Dendritic cell treated with granulocyte-macrophage colony-stimulating factor and Interleukin-4, amounts not matched to agents 40 ng/mL and 50 ng/mL, for 4 days (primary cell): ENCODE measurements around the gene CEMIP.

Experiments used
- H3K27ac Mint-ChIP-seq: one replicate; pipeline ENCODE4 v1.8.0; 2022; ENCODE audit warnings: mild to moderate bottlenecking, mixed read lengths
- H3K27me3 Mint-ChIP-seq: one replicate; pipeline ENCODE4 v1.8.0; 2022; ENCODE audit warnings: mild to moderate bottlenecking, mixed read lengths
- H3K36me3 Mint-ChIP-seq: one replicate; pipeline ENCODE4 v1.8.0; 2022; ENCODE audit warnings: low read depth, mixed read lengths
- H3K4me1 Mint-ChIP-seq: one replicate; pipeline ENCODE4 v1.8.0; 2022; ENCODE audit warnings: low read depth, mixed read lengths
- H3K4me3 Mint-ChIP-seq: one replicate; pipeline ENCODE4 v1.8.0; 2022; ENCODE audit warnings: mild to moderate bottlenecking, moderate library complexity, mixed read lengths
- H3K9me3 Mint-ChIP-seq: one replicate; pipeline ENCODE4 v1.8.0; 2022; ENCODE audit warnings: mixed read lengths
- intact Hi-C: fragments of 100-400 bp; cut with micrococcal nuclease; formaldehyde crosslinking; loops from one replicate; pipeline ENCODE4 v1.15.0; 2022

Gene CEMIP

DNA sequence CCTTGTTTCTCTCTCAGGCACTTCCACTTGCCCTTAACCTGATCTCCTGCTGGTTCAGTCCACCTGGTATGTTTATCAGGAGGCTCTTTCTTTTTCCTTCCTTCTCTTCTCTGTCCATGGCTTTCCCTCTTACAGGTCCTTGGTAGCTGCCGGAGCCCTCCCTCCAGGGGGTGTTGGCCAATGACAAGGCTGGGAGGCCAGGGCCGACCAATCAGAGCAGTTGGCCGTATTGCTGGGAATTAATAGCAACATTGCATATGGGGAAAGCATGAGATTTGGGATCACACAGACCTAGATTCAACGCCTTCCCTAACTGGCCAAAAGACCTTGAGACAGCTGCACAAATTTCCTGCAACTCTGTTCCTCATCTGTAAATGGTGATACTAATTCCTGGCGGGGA, 62.4 kb downstream of the CEMIP start:
- Mint-ChIP-seq H3K27ac (no peak overlapping the region), H3K9me3 (no peaks in the 10 kb centered on the region), H3K27me3 (peaks cover under 1% of the 10 kb centered on the region), H3K4me3 (no peak overlapping the region), H3K4me1 (no peaks in the 10 kb centered on the region), H3K36me3 (no peaks in the 10 kb centered on the region)
- intact Hi-C loops, result no loop called here

DNA sequence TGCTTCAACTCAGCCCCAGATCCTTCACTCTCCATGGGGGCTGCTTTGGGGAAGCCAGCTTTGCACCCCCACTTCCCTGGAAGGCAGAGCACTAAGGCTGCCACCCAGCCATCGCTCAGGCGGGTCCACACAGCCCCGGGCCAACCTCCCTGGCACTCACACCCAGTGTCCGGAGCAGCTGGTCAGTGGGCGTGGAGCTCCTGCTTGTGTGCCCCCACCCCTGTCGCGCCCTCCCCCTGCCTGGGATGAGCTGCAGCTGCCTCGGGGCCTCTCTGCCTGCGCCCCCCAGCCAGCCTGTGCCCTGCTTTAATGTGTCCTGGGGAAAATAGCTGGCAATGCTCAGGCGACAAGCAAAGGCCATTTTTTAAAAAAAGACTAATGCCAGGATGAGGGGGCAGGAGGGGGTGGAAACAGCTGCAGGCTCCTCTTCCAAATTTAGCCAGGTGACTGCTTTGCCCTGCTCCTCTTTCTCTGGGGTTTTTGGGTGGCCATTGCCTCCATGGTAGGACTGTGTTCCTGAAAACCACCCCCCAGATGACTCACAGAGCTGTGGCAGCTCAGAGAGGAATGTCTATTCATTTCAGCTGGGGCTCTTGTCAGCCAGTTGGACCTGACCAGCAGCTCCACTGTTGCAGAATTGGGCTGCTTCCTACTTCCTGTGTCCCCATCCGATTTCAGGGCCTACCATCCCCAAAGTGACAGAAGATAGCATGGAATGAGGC, 65.0 kb downstream of the CEMIP start:
- peaks cover 4% of the 10 kb centered on the region for H3K27me3 Mint-ChIP-seq
- H3K9me3 Mint-ChIP-seq, result no peaks in the 10 kb centered on the region
- no peak overlapping the region for H3K4me3 Mint-ChIP-seq
- no peak overlapping the region for H3K27ac Mint-ChIP-seq
- H3K4me1 Mint-ChIP-seq, result peaks cover 2% of the 10 kb centered on the region
- H3K36me3 Mint-ChIP-seq, result no peaks in the 10 kb centered on the region
- intact Hi-C loops, result no loop called here

DNA sequence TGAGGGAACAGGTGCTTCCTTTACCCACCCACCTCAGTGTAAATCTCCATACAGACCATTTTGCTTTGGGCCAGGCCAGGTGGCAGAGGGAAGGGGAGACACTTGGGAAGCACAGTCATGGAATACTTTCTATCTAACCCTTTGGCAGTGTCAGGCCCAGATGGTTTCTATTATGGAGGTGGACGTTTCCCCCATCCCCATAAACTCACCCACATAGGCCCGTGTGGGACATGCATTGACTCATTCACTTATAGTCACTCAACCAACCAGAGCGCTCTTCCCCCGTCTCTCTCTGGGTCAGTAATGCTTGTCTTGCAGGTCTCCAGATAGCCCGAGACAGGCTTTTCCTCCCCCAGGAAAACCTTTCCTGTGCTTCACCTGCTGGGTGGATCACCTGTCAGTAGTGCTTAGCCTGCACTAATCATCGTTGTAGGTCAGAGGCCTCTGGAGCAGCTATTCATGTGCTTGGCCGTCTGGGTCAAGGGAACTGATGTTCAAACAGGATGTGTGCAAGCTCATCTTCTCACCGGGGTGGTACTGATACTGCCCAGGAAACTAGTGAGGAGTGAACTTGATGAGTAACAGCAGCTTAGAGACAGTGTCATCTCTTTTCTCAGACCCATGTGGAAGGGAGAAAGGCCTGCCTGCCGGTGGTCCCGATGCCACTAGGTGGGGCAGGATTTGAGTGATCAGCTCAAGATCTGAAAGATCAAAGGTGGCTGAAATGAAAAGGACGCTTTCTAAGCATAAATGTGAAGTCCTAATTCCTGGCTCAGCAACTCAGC, 67.1 kb downstream of the CEMIP start:
- H3K4me1 Mint-ChIP-seq, result peaks cover 7% of the 10 kb centered on the region
- H3K27me3 Mint-ChIP-seq, result peaks cover 7% of the 10 kb centered on the region
- no peak overlapping the region for H3K27ac Mint-ChIP-seq
- no peak overlapping the region for H3K4me3 Mint-ChIP-seq
- no peaks in the 10 kb centered on the region for H3K9me3 Mint-ChIP-seq
- H3K36me3 Mint-ChIP-seq, result no peaks in the 10 kb centered on the region
- intact Hi-C loops, result no loop called here

- H3K27ac Mint-ChIP-seq, result no peak overlapping the region
Observed at GRCh38 chr15:80849308-80849707, 70.1 kb downstream of the CEMIP start.

DNA sequence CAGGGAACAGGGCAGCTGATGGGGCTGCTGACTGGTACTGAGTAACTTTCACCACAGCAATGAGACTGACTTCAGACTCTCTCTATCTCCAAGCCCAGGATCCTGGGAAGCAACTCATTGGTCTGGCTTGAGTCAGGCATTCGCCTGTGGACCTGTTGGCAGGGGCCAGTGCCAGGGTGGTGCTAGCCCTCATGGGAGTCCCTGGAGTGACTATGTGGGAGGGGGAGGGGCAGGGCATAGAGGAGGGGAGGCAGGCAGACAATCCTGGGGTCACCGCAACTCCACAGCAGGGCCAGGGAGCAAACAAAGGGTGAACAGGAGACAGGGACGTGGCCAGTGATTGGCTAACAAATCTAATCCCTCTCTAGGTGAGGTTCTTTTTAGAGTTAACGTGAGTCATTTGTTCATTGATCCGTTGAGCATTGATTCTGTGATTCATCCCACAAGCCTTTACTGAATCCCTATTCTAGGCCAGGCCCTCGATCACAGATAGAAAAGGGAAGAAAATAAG, 71.8 kb downstream of the CEMIP start:
- Mint-ChIP-seq H3K4me3 (no peak overlapping the region), H3K9me3 (no peaks in the 10 kb centered on the region), H3K27me3 (peaks cover 10% of the 10 kb centered on the region), H3K4me1 (peaks cover 7% of the 10 kb centered on the region), H3K36me3 (no peaks in the 10 kb centered on the region), H3K27ac (no peak overlapping the region)
- intact Hi-C loops, result no loop called here

More at GRCh38 chr15:80849308-80849707, 70.1 kb downstream of the CEMIP start:
- Mint-ChIP-seq H3K4me1 (peaks cover 7% of the 10 kb centered on the region), H3K36me3 (no peaks in the 10 kb centered on the region), H3K4me3 (no peak overlapping the region), H3K9me3 (no peaks in the 10 kb centered on the region), H3K27me3 (peaks cover 10% of the 10 kb centered on the region)
- intact Hi-C loops, result no loop called here

GRCh38 chr15:80852676-80853075, 73.5 kb downstream of the CEMIP start:
- H3K27ac Mint-ChIP-seq, result no peak overlapping the region
- intact Hi-C loops, result no loop called here
- H3K27me3 Mint-ChIP-seq, result peaks cover 9% of the 10 kb centered on the region
- no peak overlapping the region for H3K4me3 Mint-ChIP-seq
- H3K9me3 Mint-ChIP-seq, result no peaks in the 10 kb centered on the region
- H3K36me3 Mint-ChIP-seq, result no peaks in the 10 kb centered on the region
- H3K4me1 Mint-ChIP-seq, result peaks cover 7% of the 10 kb centered on the region

- Mint-ChIP-seq H3K4me3 (no peak overlapping the region), H3K27ac (no peak overlapping the region), H3K4me1 (peaks cover 5% of the 10 kb centered on the region), H3K36me3 (no peaks in the 10 kb centered on the region), H3K9me3 (no peaks in the 10 kb centered on the region), H3K27me3 (peaks cover 6% of the 10 kb centered on the region)
- intact Hi-C loops, result no loop called here
Observed at GRCh38 chr15:80854104-80854503, 74.9 kb downstream of the CEMIP start.

DNA sequence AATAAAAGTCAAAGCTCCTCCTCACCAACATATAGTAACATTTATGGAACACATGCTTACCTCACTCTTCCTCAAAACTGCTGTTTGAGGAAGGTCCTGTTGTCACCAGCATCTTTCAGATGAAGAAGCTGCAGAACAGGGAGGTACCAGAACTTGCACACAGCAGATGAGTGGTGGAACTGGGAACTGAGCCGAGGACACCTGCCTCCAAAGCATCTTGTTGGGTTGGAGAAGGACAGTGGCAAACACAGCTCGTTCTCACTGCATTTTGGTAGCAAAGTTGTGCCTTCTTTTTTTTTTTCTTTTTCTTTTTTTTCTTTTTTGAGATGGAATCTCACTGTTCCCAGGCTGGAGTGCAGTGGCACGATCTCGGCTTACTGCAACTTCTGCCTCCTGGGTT, 76.0 kb downstream of the CEMIP start:
- Mint-ChIP-seq H3K36me3 (no peaks in the 10 kb centered on the region), H3K4me3 (no peak overlapping the region), H3K4me1 (no peaks in the 10 kb centered on the region), H3K9me3 (no peaks in the 10 kb centered on the region), H3K27ac (no peak overlapping the region), H3K27me3 (peaks cover 3% of the 10 kb centered on the region)
- intact Hi-C loops, result no loop called here

GRCh38 chr15:80856400-80856799, 77.2 kb downstream of the CEMIP start:
- H3K36me3 Mint-ChIP-seq, result no peaks in the 10 kb centered on the region
- H3K4me1 Mint-ChIP-seq, result no peaks in the 10 kb centered on the region
- intact Hi-C loops, result no loop called here
- no peaks in the 10 kb centered on the region for H3K9me3 Mint-ChIP-seq
- peaks cover 3% of the 10 kb centered on the region for H3K27me3 Mint-ChIP-seq
- H3K4me3 Mint-ChIP-seq, result no peak overlapping the region
- H3K27ac Mint-ChIP-seq, result no peak overlapping the region

GRCh38 chr15:80856809-80857377, 77.7 kb downstream of the CEMIP start:
- H3K27me3 Mint-ChIP-seq, result no peaks in the 10 kb centered on the region
- intact Hi-C loops, result no loop called here
- no peak overlapping the region for H3K4me3 Mint-ChIP-seq
- no peaks in the 10 kb centered on the region for H3K36me3 Mint-ChIP-seq
- no peaks in the 10 kb centered on the region for H3K9me3 Mint-ChIP-seq
- no peaks in the 10 kb centered on the region for H3K4me1 Mint-ChIP-seq
- no peak overlapping the region for H3K27ac Mint-ChIP-seq

DNA sequence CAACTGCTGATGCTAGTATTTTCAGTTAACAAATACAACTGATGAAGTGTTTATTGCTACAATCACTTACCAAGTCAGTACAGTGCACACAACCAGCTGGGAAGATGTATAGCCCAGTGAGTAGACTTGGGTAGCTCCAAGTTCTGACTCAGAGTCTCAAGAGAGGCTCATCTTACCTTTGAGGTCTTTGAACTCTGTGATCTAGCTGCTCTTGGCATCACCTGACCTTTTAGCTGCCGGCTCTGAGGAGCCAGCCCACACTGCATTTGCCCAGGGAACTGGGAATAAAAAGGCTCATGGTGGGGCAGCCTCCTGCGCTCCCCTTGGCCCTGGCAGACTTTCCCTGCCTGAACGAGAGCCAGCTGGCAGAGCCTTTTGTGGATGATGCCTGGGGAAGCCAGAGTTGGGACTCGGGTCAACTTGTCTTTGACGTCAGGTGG, 82.6 kb downstream of the CEMIP start:
- Mint-ChIP-seq H3K9me3 (no peaks in the 10 kb centered on the region), H3K27me3 (no peaks in the 10 kb centered on the region), H3K36me3 (no peaks in the 10 kb centered on the region), H3K27ac (no peak overlapping the region), H3K4me1 (no peaks in the 10 kb centered on the region), H3K4me3 (no peak overlapping the region)
- intact Hi-C loops, result no loop called here

- no peak overlapping the region for H3K27ac Mint-ChIP-seq
- H3K36me3 Mint-ChIP-seq, result no peaks in the 10 kb centered on the region
- intact Hi-C loops, result no loop called here
- H3K9me3 Mint-ChIP-seq, result no peaks in the 10 kb centered on the region
- peaks cover 2% of the 10 kb centered on the region for H3K27me3 Mint-ChIP-seq
- H3K4me1 Mint-ChIP-seq, result no peaks in the 10 kb centered on the region
- no peak overlapping the region for H3K4me3 Mint-ChIP-seq
Observed at GRCh38 chr15:80864666-80865065, 85.5 kb downstream of the CEMIP start.

DNA sequence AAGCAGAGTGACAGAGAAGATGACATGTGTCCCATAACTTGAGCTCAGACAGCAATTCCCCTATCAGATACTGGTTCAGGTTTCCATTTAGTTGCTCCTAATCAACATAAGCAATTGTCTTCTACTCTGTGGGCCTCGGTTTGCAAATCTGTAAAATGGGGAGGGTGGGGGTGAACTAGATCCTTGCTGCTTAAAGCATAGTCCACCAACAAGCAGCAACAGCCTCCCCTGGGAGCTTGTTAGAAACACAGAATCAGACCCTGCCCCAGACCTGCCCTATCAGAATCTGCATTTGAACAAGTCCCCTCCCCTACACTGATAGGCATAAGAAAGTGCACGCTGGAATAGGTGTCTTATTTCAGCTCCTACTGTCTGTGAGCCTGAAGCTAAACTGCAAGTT, 87.8 kb downstream of the CEMIP start:
- H3K36me3 Mint-ChIP-seq, result no peaks in the 10 kb centered on the region
- H3K27ac Mint-ChIP-seq, result no peak overlapping the region
- H3K27me3 Mint-ChIP-seq, result peaks cover 2% of the 10 kb centered on the region
- no peak overlapping the region for H3K4me3 Mint-ChIP-seq
- H3K9me3 Mint-ChIP-seq, result no peaks in the 10 kb centered on the region
- H3K4me1 Mint-ChIP-seq, result no peaks in the 10 kb centered on the region
- intact Hi-C loops, result no loop called here

GRCh38 chr15:80870366-80870765, 91.2 kb downstream of the CEMIP start:
- Mint-ChIP-seq H3K9me3 (no peaks in the 10 kb centered on the region), H3K27ac (no peak overlapping the region), H3K27me3 (peaks cover 2% of the 10 kb centered on the region), H3K4me3 (no peak overlapping the region), H3K4me1 (no peaks in the 10 kb centered on the region), H3K36me3 (no peaks in the 10 kb centered on the region)
- intact Hi-C loops, result no loop called here
